CD14-positive monocyte (primary cell): ENCODE measurements around the gene ITPRIP. TPM values are rescaled to one million over a fixed set of nuclear protein-coding genes. Genes with fewer than 3 reads are reported as not detected.
A peak's percentile ranks its signal among the peaks of the same experiment; 100 is the strongest.

Experiments
- DNase-seq, 3 donors: peaks; one replicate each; pipeline ENCODE4 v3.0.0-alpha.2; 2011 to 2022
- H2AFZ ChIP-seq: 2 replicates; pipeline ENCODE4 v1.6.0; 2012; ENCODE audit warnings: mild to moderate bottlenecking, low read depth, low read length, inconsistent platforms; ENCODE audit not compliant: insufficient read depth, poor library complexity, severe bottlenecking
- H3K27ac ChIP-seq, 2 donors: 1 replicate in 1 of 2; 2 replicates in 1 of 2; pipeline ENCODE4 v1.5.1; 2012 to 2013; ENCODE audit warnings: low read length in 2 of 2, control low read depth in 1 of 2, inconsistent platforms in 1 of 2, low read depth in 1 of 2, mild to moderate bottlenecking in 1 of 2
- H3K27me3 ChIP-seq, 2 donors: one replicate each; pipeline versions ENCODE4 v1.6.0 to v1.6.1; 2011 to 2013; ENCODE audit warnings: low read length in 2 of 2; ENCODE audit not compliant: control insufficient read depth in 2 of 2, insufficient read depth in 2 of 2
- H3K36me3 ChIP-seq, 2 donors: replicated peaks in 1 of 2; 1 replicate in 1 of 2; 2 replicates in 1 of 2; pipeline versions ENCODE4 v1.5.1 to v1.6.1; 2012 to 2013; ENCODE audit warnings: low read length in 2 of 2, control low read depth in 1 of 2, inconsistent platforms in 1 of 2, mild to moderate bottlenecking in 1 of 2; ENCODE audit not compliant: insufficient read depth in 2 of 2, control insufficient read depth in 1 of 2
- H3K4me1 ChIP-seq, 2 donors: 1 replicate in 1 of 2; 2 replicates in 1 of 2; pipeline versions ENCODE4 v1.5.1 to v1.6.1; 2012 to 2013; ENCODE audit warnings: low read length in 2 of 2, control low read depth in 1 of 2, inconsistent platforms in 1 of 2, mild to moderate bottlenecking in 1 of 2, moderate library complexity in 1 of 2; ENCODE audit not compliant: insufficient read depth in 2 of 2, control insufficient read depth in 1 of 2
- H3K4me2 ChIP-seq: replicated peaks from 2 replicates; pipeline ENCODE3; 2012; ENCODE audit warnings: low read length, moderate library complexity, mild to moderate bottlenecking; ENCODE audit not compliant: poor library complexity, severe bottlenecking; ENCODE audit errors: extremely low read depth
- H3K4me3 ChIP-seq, 3 experiments: fragments of 200-600 bp in 1 of 3; sonication (generic) in 1 of 3; replicated peaks in 1 of 3; 1 replicate in 2 of 3; 2 replicates in 1 of 3; pipeline ENCODE4 v1.5.1; 2011 to 2013; ENCODE audit warnings: low read length in 3 of 3, mild to moderate bottlenecking in 3 of 3, control low read depth in 2 of 3, low read depth in 2 of 3, inconsistent platforms in 1 of 3, moderate library complexity in 1 of 3
- H3K79me2 ChIP-seq: 2 replicates; pipeline ENCODE4 v1.6.0; 2012; ENCODE audit warnings: mild to moderate bottlenecking, control low read depth, inconsistent platforms, low read length, moderate library complexity; ENCODE audit not compliant: insufficient read depth
- H3K9ac ChIP-seq: 2 replicates; pipeline ENCODE4 v1.6.0; 2017; ENCODE audit warnings: low read length, mild to moderate bottlenecking; ENCODE audit not compliant: insufficient read depth, poor library complexity, severe bottlenecking
- H3K9me3 ChIP-seq, 2 donors: replicated peaks in 1 of 2; 1 replicate in 1 of 2; 2 replicates in 1 of 2; pipeline versions ENCODE4 v1.5.1 to v1.6.1; 2012 to 2013; ENCODE audit warnings: low read length in 2 of 2, control low read depth in 1 of 2; ENCODE audit not compliant: control insufficient read depth in 1 of 2, insufficient read depth in 1 of 2
- H4K20me1 ChIP-seq: 2 replicates; pipeline ENCODE4 v1.6.0; 2012; ENCODE audit warnings: mild to moderate bottlenecking, low read length, control low read depth, moderate library complexity; ENCODE audit not compliant: insufficient read depth
- H3K27ac Mint-ChIP-seq, 7 donors: one replicate each; pipeline ENCODE4 v1.8.0; 2020; ENCODE audit warnings: mild to moderate bottlenecking in 7 of 7, mixed read lengths in 7 of 7, moderate library complexity in 6 of 7, inconsistent platforms in 2 of 7
- H3K27me3 Mint-ChIP-seq, 3 donors: one replicate each; pipeline ENCODE4 v1.8.0; 2021 to 2022; ENCODE audit warnings: low read depth in 3 of 3, mild to moderate bottlenecking in 3 of 3, mixed read lengths in 3 of 3, moderate library complexity in 3 of 3, inconsistent platforms in 1 of 3
- H3K36me3 Mint-ChIP-seq, 2 donors: one replicate each; pipeline ENCODE4 v1.8.0; 2020; ENCODE audit warnings: mixed read lengths in 2 of 2, inconsistent platforms in 1 of 2, mild to moderate bottlenecking in 1 of 2
- H3K4me1 Mint-ChIP-seq: one replicate; pipeline ENCODE4 v1.8.0; 2020; ENCODE audit warnings: mild to moderate bottlenecking, mixed read lengths
- H3K4me3 Mint-ChIP-seq, 2 donors: one replicate each; pipeline ENCODE4 v1.8.0; 2020; ENCODE audit warnings: mild to moderate bottlenecking in 2 of 2, mixed read lengths in 2 of 2, moderate library complexity in 1 of 2
- H3K9me3 Mint-ChIP-seq, 7 donors: one replicate each; pipeline ENCODE4 v1.8.0; 2020 to 2022; ENCODE audit warnings: mixed read lengths in 7 of 7, mild to moderate bottlenecking in 6 of 7, moderate library complexity in 6 of 7, inconsistent platforms in 2 of 7
- CTCF ChIP-seq: fragments of 200-600 bp; IDR thresholded peaks from one replicate; pipeline ENCODE4 v1.8.0; 2022; ENCODE audit warnings: antibody characterized with exemption, mild to moderate bottlenecking
- WGBS: methylation state at CpG from one replicate; pipeline ENCODE4 v1.1.5; 2013; ENCODE audit warnings: missing lambda C conversion rate; ENCODE audit not compliant: insufficient coverage; 5-methylcytosine and 5-hydroxymethylcytosine counted together
- intact Hi-C, 2 donors: fragments of 100-400 bp; cut with micrococcal nuclease; formaldehyde crosslinking; loops; one replicate each; pipeline versions ENCODE4 v1.15.0 to v1.15.1; 2023
- polyA plus RNA-seq, 3 donors: library from polyadenylated mRNA; depleted of rRNA in 1 of 3; unstranded in 2 of 3; stranded (reverse) in 1 of 3; fragments of 300-500 nt in 2 of 3; fragments of >200 nt in 1 of 3; fragmentation: Illumina TruSeq in 2 of 3; gene quantifications; 1 replicate in 2 of 3; 2 replicates in 1 of 3; pipeline ENCODE4 v1.2.3, GENCODE V29; 2012 to 2021

The ITPRIP gene
- polyA plus RNA-seq, 3 donors, result 27.5 to 76.6 (median 35.7) TPM

- H3K4me1 Mint-ChIP-seq, result peaks cover 32% of the 10 kb centered on the region
- intact Hi-C loops, result loop anchor here in 1 of 2 donors (5.0 to 10.0 kb wide), 2 partner anchors 37 to 265 kb away; no protein-coding TSS in a partner anchor
Observed at GRCh38 chr10:104309980-104310978, 28.0 kb downstream of the ITPRIP start.

More at GRCh38 chr10:104309980-104310978, 28.0 kb downstream of the ITPRIP start:
- H3K36me3 Mint-ChIP-seq, result peaks cover 69 to 73% of the 10 kb centered on the region in 2 donors
- no peaks in the 10 kb centered on the region for H3K9me3 Mint-ChIP-seq
- H3K27me3 Mint-ChIP-seq, result no peaks in the 10 kb centered on the region
- H3K9me3 ChIP-seq, result no peaks in the 10 kb centered on the region
- H3K4me2 ChIP-seq, result no peak overlapping the region
- H3K27ac Mint-ChIP-seq, result peak overlapping the region in 3 of 7 donors; percentile 18 to 37 (median 19)
- no peak overlapping the region for H3K4me3 ChIP-seq
- 96% methylated on average over 11 of the region's 15 CpGs for WGBS
- H3K27me3 ChIP-seq, result no peaks in the 10 kb centered on the region
- no peak for DNase-seq
- peaks cover 9 to 17% of the 10 kb centered on the region in 2 donors for H3K4me1 ChIP-seq
- no peak overlapping the region for H3K4me3 Mint-ChIP-seq
- peak overlapping the region in 1 of 2 donors; percentile 33 for H3K27ac ChIP-seq
- H3K9ac ChIP-seq, result no peak overlapping the region
- peaks cover 54% of the 10 kb centered on the region for H3K79me2 ChIP-seq
- peaks cover 87% of the 10 kb centered on the region for H4K20me1 ChIP-seq
- no peak overlapping the region for H2AFZ ChIP-seq
- no peak for TF ChIP-seq CTCF
- peaks cover 53 to 75% of the 10 kb centered on the region in 2 donors for H3K36me3 ChIP-seq
